Measurements from ENCODE around the gene RAPGEF2. TPM values are rescaled to one million over a fixed set of nuclear protein-coding genes. Genes with fewer than 3 reads are reported as not detected.

The RAPGEF2 gene
- total RNA-seq, 1 experiment from 2014 or later: 37.1 TPM

DNA sequence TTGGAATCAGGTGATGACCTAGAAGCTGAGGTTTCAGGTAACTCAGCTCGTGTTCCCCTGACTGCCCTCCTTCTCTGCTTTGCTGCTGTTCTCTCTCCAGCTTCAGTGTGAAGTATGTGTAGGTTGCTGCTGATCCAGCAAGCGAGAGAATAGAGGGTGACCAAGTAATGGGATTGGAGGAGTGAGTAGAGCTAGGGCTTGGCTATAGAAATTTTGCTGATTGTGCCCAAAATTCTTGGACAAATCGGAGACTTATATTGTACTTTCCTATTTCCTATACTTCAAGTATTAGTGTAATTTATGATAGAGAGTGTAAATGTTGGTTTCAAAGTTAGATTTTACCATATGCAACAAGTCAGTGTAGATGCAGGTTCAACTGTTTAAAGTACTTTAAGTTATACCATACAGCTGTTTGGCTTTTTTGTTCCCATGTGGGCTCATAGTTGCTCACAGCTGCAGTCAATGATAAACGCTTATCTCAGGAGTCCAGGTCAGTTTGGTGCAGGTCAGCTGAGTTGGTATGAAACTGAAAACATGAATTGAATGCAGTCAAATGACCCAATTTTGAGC lies 48.0 kb downstream of the RAPGEF2 start:
- peak overlapping the region; percentile 39 for H3K27ac ChIP-seq (ENCODE audit: insufficient read length, low read depth, low read length)

More for the DNA sequence above, 48.0 kb downstream of the RAPGEF2 start:
- H3K23ac ChIP-seq (ENCODE audit: insufficient read length, low read depth, low read length): no peak overlapping the region
- H3K79me1 ChIP-seq (ENCODE audit: insufficient read depth, low read depth, low read length, poor library complexity, severe bottlenecking): no peaks in the 10 kb centered on the region
- H3K27me3 Mint-ChIP-seq (ENCODE audit: low read depth): no peaks in the 10 kb centered on the region
- peaks cover 8% of the 10 kb centered on the region; the same call in 1 of the 2 replicates for H3K79me2 ChIP-seq (ENCODE audit: insufficient read depth, low read length)
- no peak overlapping the region for H4K91ac ChIP-seq (ENCODE audit: insufficient read length, low read depth, low read length)
- H3K4me3 Mint-ChIP-seq: no peak overlapping the region
- H3K56ac ChIP-seq (ENCODE audit: insufficient read length, low read depth, low read length): no peak overlapping the region
- no peak overlapping the region for H2BK20ac ChIP-seq (ENCODE audit: low read depth, low read length, poor library complexity, severe bottlenecking)
- no peaks in the 10 kb centered on the region for H3K36me3 Mint-ChIP-seq (ENCODE audit: insufficient read depth in 1 of 3, low read depth in 3 of 3)
- H3K4me1 ChIP-seq (ENCODE audit: insufficient read depth, low read length): peaks cover 6% of the 10 kb centered on the region; the same call in 1 of the 2 replicates
- DNase-seq: no peak
- H3K23me2 ChIP-seq (ENCODE audit: insufficient read length, low read depth, low read length, poor library complexity, severe bottlenecking): no peaks in the 10 kb centered on the region
- H2BK15ac ChIP-seq (ENCODE audit: low read depth, low read length): no peak overlapping the region
- H3K9me3 Mint-ChIP-seq: no peaks in the 10 kb centered on the region
- H2BK5ac ChIP-seq (ENCODE audit: insufficient read length, low read length): no peak overlapping the region
- no peak overlapping the region for H3K18ac ChIP-seq (ENCODE audit: insufficient read length, low read depth, low read length)
- H3K4me1 Mint-ChIP-seq: peaks cover 19 to 45% of the 10 kb centered on the region in 2 experiments
- no peak overlapping the region for H2BK120ac ChIP-seq (ENCODE audit: low read depth, low read length, poor library complexity, severe bottlenecking)
- H3K27ac Mint-ChIP-seq: peak overlapping the region; percentile 88 to 93 (median 92); a peak in 5 of 7 replicates
- H4K20me1 ChIP-seq (ENCODE audit: control insufficient read depth, insufficient read depth, insufficient read length): no peaks in the 10 kb centered on the region
- no peak overlapping the region for H2AK5ac ChIP-seq (ENCODE audit: insufficient read length, low read length)
- WGBS (ENCODE audit: extremely low coverage, insufficient read length, low lambda C conversion rate): no CpG with 5 or more reads among the region's 4 CpGs
- H3K9me3 ChIP-seq (ENCODE audit: control insufficient read depth, low read depth, low read length): no peaks in the 10 kb centered on the region
- no peaks in the 10 kb centered on the region for H3K27me3 ChIP-seq (ENCODE audit: insufficient read depth, low read length)
- no peak overlapping the region for H4K8ac ChIP-seq (replicated peaks; ENCODE audit: insufficient read length, low read depth, low read length)
- H3K9ac ChIP-seq (ENCODE audit: extremely low read depth, insufficient read length, low read length): no peak overlapping the region
- H2AFZ ChIP-seq (ENCODE audit: low read length): no peak overlapping the region
- H3K14ac ChIP-seq (ENCODE audit: insufficient read depth, low read length): no peak overlapping the region
- H2BK12ac ChIP-seq (ENCODE audit: insufficient read length, low read depth, low read length): no peak overlapping the region
- H4K5ac ChIP-seq (ENCODE audit: insufficient read length, low read depth, low read length): no peak overlapping the region
- H3T11ph ChIP-seq (ENCODE audit: low read length): no peak overlapping the region
- no peak overlapping the region for H3K4ac ChIP-seq (ENCODE audit: low read depth, low read length)
- H3K4me2 ChIP-seq (ENCODE audit: insufficient read depth, insufficient read length, low read length): no peak overlapping the region
- TF ChIP-seq, protein P1, sequence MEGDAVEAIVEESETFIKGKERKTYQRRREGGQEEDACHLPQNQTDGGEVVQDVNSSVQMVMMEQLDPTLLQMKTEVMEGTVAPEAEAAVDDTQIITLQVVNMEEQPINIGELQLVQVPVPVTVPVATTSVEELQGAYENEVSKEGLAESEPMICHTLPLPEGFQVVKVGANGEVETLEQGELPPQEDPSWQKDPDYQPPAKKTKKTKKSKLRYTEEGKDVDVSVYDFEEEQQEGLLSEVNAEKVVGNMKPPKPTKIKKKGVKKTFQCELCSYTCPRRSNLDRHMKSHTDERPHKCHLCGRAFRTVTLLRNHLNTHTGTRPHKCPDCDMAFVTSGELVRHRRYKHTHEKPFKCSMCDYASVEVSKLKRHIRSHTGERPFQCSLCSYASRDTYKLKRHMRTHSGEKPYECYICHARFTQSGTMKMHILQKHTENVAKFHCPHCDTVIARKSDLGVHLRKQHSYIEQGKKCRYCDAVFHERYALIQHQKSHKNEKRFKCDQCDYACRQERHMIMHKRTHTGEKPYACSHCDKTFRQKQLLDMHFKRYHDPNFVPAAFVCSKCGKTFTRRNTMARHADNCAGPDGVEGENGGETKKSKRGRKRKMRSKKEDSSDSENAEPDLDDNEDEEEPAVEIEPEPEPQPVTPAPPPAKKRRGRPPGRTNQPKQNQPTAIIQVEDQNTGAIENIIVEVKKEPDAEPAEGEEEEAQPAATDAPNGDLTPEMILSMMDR (conservative IDR thresholded peaks at IDR 0.05): no peak
